Lower leg skin (tissue), 4 donors: ENCODE results near the gene CLTCL1. TPM values are rescaled to one million over a fixed set of nuclear protein-coding genes. Genes with fewer than 3 reads are reported as not detected.

Source experiments
- DNase-seq, 2 donors: peaks; one replicate each; pipeline ENCODE4 v3.0.0-alpha.2; 2019; ENCODE audit warnings: low spot score in 2 of 2
- H3K4me3 ChIP-seq: fragments of 200-600 bp; sonication (generic); 2 replicates; pipeline ENCODE4 v1.5.1; 2017; ENCODE audit warnings: mild to moderate bottlenecking, low read depth; ENCODE audit not compliant: poor library complexity, severe bottlenecking
- CTCF ChIP-seq, 3 donors: fragments of 450-650 bp; IDR thresholded peaks; one replicate each; pipeline ENCODE4 v1.5.1; 2016; ENCODE audit warnings: antibody characterized with exemption in 3 of 3, mild to moderate bottlenecking in 3 of 3, moderate library complexity in 2 of 3
- POLR2A ChIP-seq, 2 donors: fragments of 450-650 bp; IDR thresholded peaks; one replicate each; pipeline ENCODE4 v1.6.1; 2016 to 2017; ENCODE audit warnings: antibody characterized with exemption in 2 of 2, mild to moderate bottlenecking in 1 of 2, moderate library complexity in 1 of 2
- WGBS, 2 donors: methylation state at CpG; one replicate each; pipeline ENCODE4 v1.1.5; 2018; 5-methylcytosine and 5-hydroxymethylcytosine counted together
- intact Hi-C: fragments of 100-400 bp; cut with DNase I; formaldehyde crosslinking; loops from one replicate; pipeline ENCODE4 v1.15.0; 2023; ENCODE audit warnings: low total_unique reads
- total RNA-seq, 4 donors: library from RNA; depleted of rRNA; stranded (reverse); fragments of >200 nt; gene quantifications; one replicate each; pipeline ENCODE4 v1.1.0, GENCODE V29; 2016

CLTCL1 gene
- total RNA-seq, 4 donors from 2014 or later = 4.0 to 9.6 (median 7.6) TPM

- H3K4me3 ChIP-seq = no peak overlapping the region
- TF ChIP-seq CTCF (IDR thresholded peaks at IDR 0.05) = no peak
- no peak for TF ChIP-seq POLR2A (IDR thresholded peaks at IDR 0.05)
- intact Hi-C loops = loop anchor here (10.0 kb wide), 1 partner anchor 502 kb away; no protein-coding TSS in a partner anchor
- no peak for DNase-seq
- WGBS, 2 donors = 90 to 91% methylated on average over 9 of the region's 9 CpGs
These were observed 158.7 kb downstream of the CLTCL1 start for GRCh38 chr22:19132693-19133400.

GRCh38 chr22:19132153-19132552, 159.4 kb downstream of the CLTCL1 start:
- 94 to 95% methylated on average over 19 to 20 of the region's 20 CpGs for WGBS, 2 donors
- intact Hi-C loops = loop anchor here (10.0 kb wide), 1 partner anchor 503 kb away; no protein-coding TSS in a partner anchor
- H3K4me3 ChIP-seq = no peak overlapping the region
- no peak for TF ChIP-seq CTCF (IDR thresholded peaks at IDR 0.05)
- TF ChIP-seq POLR2A (IDR thresholded peaks at IDR 0.05) = no peak
- DNase-seq = no peak

- TF ChIP-seq POLR2A (IDR thresholded peaks at IDR 0.05) (no peak), CTCF (IDR thresholded peaks at IDR 0.05) (no peak)
- DNase-seq = no peak
- intact Hi-C loops = loop anchor here (10.0 kb wide), 1 partner anchor 503 kb away; no protein-coding TSS in a partner anchor
- H3K4me3 ChIP-seq = no peak overlapping the region
- WGBS, 2 donors = 95 to 96% methylated on average over 19 of the region's 19 CpGs
These were observed 159.9 kb downstream of the CLTCL1 start for GRCh38 chr22:19131685-19132015.

GRCh38 chr22:19130959-19131684, 160.4 kb downstream of the CLTCL1 start, which contains the start of gene TSSK2:
Gene TSSK2, plus strand, starts transcription at chr22:19131308. Its CDS starts 92 bp downstream, at chr22:19131400.
- 82 to 87% methylated on average over 23 to 26 of the region's 27 CpGs for WGBS, 2 donors
- H3K4me3 ChIP-seq = no peak within 1 kb of the TSS
- TF ChIP-seq POLR2A (IDR thresholded peaks at IDR 0.05) = no peak
- TF ChIP-seq CTCF (IDR thresholded peaks at IDR 0.05) = no peak
- intact Hi-C loops = loop anchor here (10.0 kb wide), 1 partner anchor 504 kb away; no protein-coding TSS in a partner anchor
- DNase-seq = no peak

GRCh38 chr22:19129871-19130270, 161.6 kb downstream of the CLTCL1 start:
- TF ChIP-seq POLR2A (IDR thresholded peaks at IDR 0.05) (no peak), CTCF (IDR thresholded peaks at IDR 0.05) (no peak)
- WGBS, 2 donors = 33 to 45% methylated on average over 8 of the region's 8 CpGs
- no peak overlapping the region for H3K4me3 ChIP-seq
- intact Hi-C loops = loop anchor here (10.0 kb wide), 1 partner anchor 505 kb away; no protein-coding TSS in a partner anchor
- DNase-seq = peak in 1 of 2 donors; percentile 54

Other genes starting within 250 kb of the CLTCL1 start
- gene DGCR2, start 169.3 kb downstream of the CLTCL1 start, total RNA-seq = 100 to 1,000 TPM in 3 of 4 donors, 10 to 100 TPM in 1; 88.7 to 142 (median 141) TPM
- not detected for gene TSSK2, start 160.4 kb downstream of the CLTCL1 start, total RNA-seq
- 10 to 100 TPM; 23.1 to 36.0 (median 25.9) TPM for gene ESS2, start 147.1 kb downstream of the CLTCL1 start, total RNA-seq
- 1 to 10 TPM in 1 of 4 donors, under 1 TPM in 1, not detected in 2; 0.42 to 2.6 TPM for gene GSC2, start 141.4 kb downstream of the CLTCL1 start, total RNA-seq
- 10 to 100 TPM; 60.1 to 83.2 (median 71.1) TPM for gene SLC25A1, start 113.0 kb downstream of the CLTCL1 start, total RNA-seq
- 10 to 100 TPM; 11.5 to 21.1 (median 18.2) TPM for gene HIRA, start 140.0 kb upstream of the CLTCL1 start, total RNA-seq
- gene MRPL40, start 140.8 kb upstream of the CLTCL1 start, total RNA-seq = 10 to 100 TPM; 19.6 to 33.9 (median 23.4) TPM
- gene C22orf39, start 156.0 kb upstream of the CLTCL1 start, total RNA-seq = 10 to 100 TPM; 31.0 to 50.4 (median 42.1) TPM
- gene UFD1, start 187.5 kb upstream of the CLTCL1 start, total RNA-seq = 10 to 100 TPM; 21.9 to 40.9 (median 34.5) TPM
- 1 to 10 TPM in 3 of 4 donors, under 1 TPM in 1; 0.39 to 3.9 (median 2.0) TPM for gene CDC45, start 188.2 kb upstream of the CLTCL1 start, total RNA-seq
- 100 to 1,000 TPM in 2 of 4 donors, 10 to 100 TPM in 2; 94.9 to 170 (median 117) TPM for gene CLDN5, start 232.7 kb upstream of the CLTCL1 start, total RNA-seq